Glutamatergic neuron (in vitro differentiated cells): ENCODE results near the gene GSE1. TPM values are rescaled to one million over a fixed set of nuclear protein-coding genes. Genes with fewer than 3 reads are reported as not detected.

Experiments used
- DNase-seq: peaks from one replicate; pipeline ENCODE4 v3.0.0; 2022
- H3K27ac Mint-ChIP-seq: one replicate; pipeline ENCODE4 v1.8.0; 2020; ENCODE audit warnings: mild to moderate bottlenecking, mixed read lengths, inconsistent platforms; ENCODE audit not compliant: unreplicated experiment
- H3K27me3 Mint-ChIP-seq: one replicate; pipeline ENCODE4 v1.8.0; 2020; ENCODE audit warnings: mild to moderate bottlenecking, moderate library complexity, mixed read lengths, inconsistent platforms; ENCODE audit not compliant: unreplicated experiment
- H3K36me3 Mint-ChIP-seq: one replicate; pipeline ENCODE4 v1.8.0; 2020; ENCODE audit warnings: mild to moderate bottlenecking, mixed read lengths, inconsistent platforms; ENCODE audit not compliant: unreplicated experiment
- H3K4me1 Mint-ChIP-seq: one replicate; pipeline ENCODE4 v1.8.0; 2020; ENCODE audit warnings: mild to moderate bottlenecking, low read depth, mixed read lengths, inconsistent platforms; ENCODE audit not compliant: unreplicated experiment
- H3K4me3 Mint-ChIP-seq: one replicate; pipeline ENCODE4 v1.8.0; 2020; ENCODE audit warnings: mild to moderate bottlenecking, mixed read lengths, inconsistent platforms; ENCODE audit not compliant: unreplicated experiment
- H3K9me3 Mint-ChIP-seq: one replicate; pipeline ENCODE4 v1.8.0; 2020; ENCODE audit warnings: mild to moderate bottlenecking, moderate library complexity, mixed read lengths, inconsistent platforms; ENCODE audit not compliant: unreplicated experiment
- total RNA-seq: library from RNA; stranded (reverse); fragmentation: NEBNext Ultra II Directional; extraction: Animal tissue kit (Norgen Biotek cat#: 25700); gene quantifications from one replicate; pipeline ENCODE4 v1.2.1, GENCODE V29; 2021; ENCODE audit not compliant: unreplicated experiment
- TF ChIP-seq, protein P1 (sequence below): fragments of 200-600 bp; sonication (generic); IDR thresholded peaks from one replicate; pipeline ENCODE4 v1.5.0; 2021; ENCODE audit not compliant: partially characterized antibody, unreplicated experiment

GSE1 gene
- total RNA-seq, 1 donor from 2014 or later, result 473 TPM

DNA sequence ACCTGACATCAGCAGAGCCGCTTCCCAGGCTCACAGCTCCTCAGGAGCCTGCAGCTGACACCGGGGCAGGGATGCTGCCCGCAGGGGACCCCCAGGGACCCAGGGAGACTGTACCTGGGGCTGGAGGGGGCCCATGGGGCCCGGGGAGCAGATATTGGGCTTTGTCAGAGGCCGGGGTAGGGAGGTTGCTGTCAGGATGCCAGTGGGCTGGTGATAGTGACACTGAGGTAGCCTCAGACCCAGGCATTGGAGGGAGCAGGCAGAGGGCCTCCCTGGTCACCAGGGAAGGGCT lies 15.1 kb downstream of the GSE1 start:
- Mint-ChIP-seq H3K27me3 (peaks cover 33% of the 10 kb centered on the region), H3K27ac (peak overlapping the region; percentile 90), H3K36me3 (no peaks in the 10 kb centered on the region), H3K4me3 (peak overlapping the region; percentile 77), H3K4me1 (peaks cover 46% of the 10 kb centered on the region), H3K9me3 (peaks cover 47% of the 10 kb centered on the region)
- TF ChIP-seq, protein P1, sequence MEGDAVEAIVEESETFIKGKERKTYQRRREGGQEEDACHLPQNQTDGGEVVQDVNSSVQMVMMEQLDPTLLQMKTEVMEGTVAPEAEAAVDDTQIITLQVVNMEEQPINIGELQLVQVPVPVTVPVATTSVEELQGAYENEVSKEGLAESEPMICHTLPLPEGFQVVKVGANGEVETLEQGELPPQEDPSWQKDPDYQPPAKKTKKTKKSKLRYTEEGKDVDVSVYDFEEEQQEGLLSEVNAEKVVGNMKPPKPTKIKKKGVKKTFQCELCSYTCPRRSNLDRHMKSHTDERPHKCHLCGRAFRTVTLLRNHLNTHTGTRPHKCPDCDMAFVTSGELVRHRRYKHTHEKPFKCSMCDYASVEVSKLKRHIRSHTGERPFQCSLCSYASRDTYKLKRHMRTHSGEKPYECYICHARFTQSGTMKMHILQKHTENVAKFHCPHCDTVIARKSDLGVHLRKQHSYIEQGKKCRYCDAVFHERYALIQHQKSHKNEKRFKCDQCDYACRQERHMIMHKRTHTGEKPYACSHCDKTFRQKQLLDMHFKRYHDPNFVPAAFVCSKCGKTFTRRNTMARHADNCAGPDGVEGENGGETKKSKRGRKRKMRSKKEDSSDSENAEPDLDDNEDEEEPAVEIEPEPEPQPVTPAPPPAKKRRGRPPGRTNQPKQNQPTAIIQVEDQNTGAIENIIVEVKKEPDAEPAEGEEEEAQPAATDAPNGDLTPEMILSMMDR, result no peak
- DNase-seq, result no peak

DNA sequence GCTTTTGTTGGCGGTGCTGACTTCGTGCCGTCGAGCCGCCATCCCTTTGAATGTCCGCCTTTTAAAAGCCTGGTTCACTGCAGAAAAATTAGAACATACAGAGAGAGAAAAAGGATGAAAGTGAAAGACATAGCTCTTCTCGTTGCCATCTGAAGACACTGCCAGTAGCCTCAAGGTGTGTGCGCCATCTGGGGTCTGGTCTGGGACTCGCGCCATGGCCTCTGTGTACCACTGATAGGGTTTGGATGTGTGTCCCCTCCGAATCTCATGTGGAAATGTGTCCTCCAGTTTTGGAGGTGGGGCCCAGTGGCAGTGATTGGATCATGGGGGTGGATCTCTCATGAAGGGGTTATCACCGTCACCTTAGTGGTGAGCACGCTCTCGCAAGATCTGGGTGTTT lies 15.5 kb downstream of the GSE1 start:
- peak overlapping the region; percentile 77 for H3K4me3 Mint-ChIP-seq
- H3K9me3 Mint-ChIP-seq, result peaks cover 44% of the 10 kb centered on the region
- peaks cover 33% of the 10 kb centered on the region for H3K27me3 Mint-ChIP-seq
- peak overlapping the region; percentile 90 for H3K27ac Mint-ChIP-seq
- H3K36me3 Mint-ChIP-seq, result no peaks in the 10 kb centered on the region
- TF ChIP-seq, protein P1, result no peak
- DNase-seq, result no peak
- H3K4me1 Mint-ChIP-seq, result peaks cover 42% of the 10 kb centered on the region

DNA sequence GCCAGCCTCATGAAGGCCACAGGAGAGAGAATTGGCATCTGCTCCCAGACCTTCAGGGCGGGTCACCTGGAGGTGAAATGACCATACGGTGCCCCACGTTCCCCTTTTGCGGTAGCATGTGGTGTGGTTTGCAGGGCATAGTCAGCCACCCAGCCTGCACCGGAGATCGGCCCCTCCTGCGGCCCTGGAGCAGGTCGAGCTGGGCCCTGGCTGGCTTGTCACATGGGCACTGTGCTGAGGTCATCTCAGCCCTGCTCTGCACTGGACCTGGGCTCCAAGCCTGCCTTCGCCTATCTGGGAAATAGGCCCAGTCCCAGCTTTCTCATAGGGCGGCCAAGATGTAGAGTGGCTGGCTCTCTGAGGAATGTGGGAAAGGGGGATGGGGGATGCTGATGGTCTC lies 16.2 kb downstream of the GSE1 start:
- DNase-seq, result no peak
- Mint-ChIP-seq H3K36me3 (no peaks in the 10 kb centered on the region), H3K4me3 (peak overlapping the region; percentile 77), H3K9me3 (peaks cover 44% of the 10 kb centered on the region), H3K4me1 (peaks cover 44% of the 10 kb centered on the region), H3K27me3 (peaks cover 35% of the 10 kb centered on the region), H3K27ac (peak overlapping the region; percentile 90)
- TF ChIP-seq, protein P1, result no peak

DNA sequence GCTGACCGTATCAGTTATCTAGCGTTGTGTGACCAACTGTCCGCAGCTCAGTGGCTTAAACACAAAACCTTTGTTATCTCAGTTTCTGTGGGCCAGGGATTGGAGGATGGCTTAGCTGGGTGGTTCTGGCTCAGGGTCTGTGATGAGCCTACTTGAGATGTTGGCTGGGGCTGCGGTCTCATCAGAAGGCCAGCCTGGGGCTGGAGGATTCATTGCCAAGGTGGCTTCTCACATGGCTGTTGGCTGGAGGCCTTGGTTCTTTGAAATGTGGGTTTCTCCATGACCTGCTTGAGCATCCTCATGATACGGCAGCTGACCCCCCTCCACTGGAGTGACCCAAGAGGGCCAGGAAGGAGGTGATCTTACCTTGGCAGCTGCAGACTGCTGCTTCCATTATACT lies 16.7 kb downstream of the GSE1 start:
- peaks cover 46% of the 10 kb centered on the region for H3K9me3 Mint-ChIP-seq
- peak overlapping the region; percentile 42 for H3K4me3 Mint-ChIP-seq

DNA sequence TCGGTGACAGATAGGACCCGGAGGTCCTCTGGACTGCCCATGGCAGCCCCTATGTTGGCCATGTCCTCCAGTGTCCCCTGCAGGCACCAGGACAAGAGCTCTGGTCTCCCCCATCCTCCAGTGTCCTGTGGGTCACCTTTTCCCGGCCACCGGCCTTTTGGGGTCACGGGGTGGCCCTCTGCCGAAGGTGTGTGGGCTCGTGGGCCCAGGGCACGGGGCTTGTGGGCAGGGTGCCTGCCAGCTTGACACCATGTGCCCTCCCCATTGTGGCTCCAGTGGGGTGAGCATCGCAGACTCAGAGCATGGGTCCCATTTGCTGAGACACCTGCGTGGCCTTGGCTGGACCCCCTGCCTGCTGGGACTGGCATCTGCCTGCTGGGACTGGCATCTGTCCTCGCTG lies 18.1 kb downstream of the GSE1 start:
- H3K4me3 Mint-ChIP-seq, result no peak overlapping the region
- DNase-seq, result no peak
- H3K9me3 Mint-ChIP-seq, result peaks cover 44% of the 10 kb centered on the region
- H3K36me3 Mint-ChIP-seq, result no peaks in the 10 kb centered on the region
- peaks cover 32% of the 10 kb centered on the region for H3K27me3 Mint-ChIP-seq
- H3K4me1 Mint-ChIP-seq, result peaks cover 33% of the 10 kb centered on the region
- no peak overlapping the region for H3K27ac Mint-ChIP-seq
- TF ChIP-seq, protein P1, result no peak

More for the DNA sequence above, 16.7 kb downstream of the GSE1 start:
- Mint-ChIP-seq H3K36me3 (no peaks in the 10 kb centered on the region), H3K4me1 (peaks cover 42% of the 10 kb centered on the region), H3K27me3 (peaks cover 35% of the 10 kb centered on the region), H3K27ac (peak overlapping the region; percentile 59)
- TF ChIP-seq, protein P1, result no peak
- no peak for DNase-seq
